Endodermal cell (in vitro differentiated cells): ENCODE data around the gene LBX2. TPM values are rescaled to one million over a fixed set of nuclear protein-coding genes. Genes with fewer than 3 reads are reported as not detected.

Experiments used
- DNase-seq: peaks from one replicate; pipeline ENCODE4 v3.0.0-alpha.2; 2017
- H3K27ac ChIP-seq: 2 replicates; pipeline ENCODE4 v1.5.1; 2013; ENCODE audit warnings: mild to moderate bottlenecking, low read depth, low read length, moderate library complexity
- H3K27me3 ChIP-seq: 2 replicates; pipeline ENCODE4 v1.6.1; 2013; ENCODE audit warnings: mild to moderate bottlenecking, low read length, moderate library complexity; ENCODE audit not compliant: insufficient read depth, control insufficient read depth, poor library complexity, severe bottlenecking
- H3K36me3 ChIP-seq: 2 replicates; pipeline ENCODE4 v1.7.0; 2013; ENCODE audit warnings: mild to moderate bottlenecking, low read length, moderate library complexity; ENCODE audit not compliant: control insufficient read depth, insufficient read depth
- H3K4me1 ChIP-seq: one replicate; pipeline ENCODE4 v1.7.0; 2013; ENCODE audit warnings: low read length; ENCODE audit not compliant: control insufficient read depth, insufficient read depth
- H3K4me3 ChIP-seq: 2 replicates; pipeline ENCODE4 v1.5.1; 2013; ENCODE audit warnings: mild to moderate bottlenecking, low read length, moderate library complexity
- H3K9ac ChIP-seq: 2 replicates; pipeline ENCODE4 v1.6.1; 2013; ENCODE audit warnings: mild to moderate bottlenecking, low read length, moderate library complexity; ENCODE audit not compliant: poor library complexity, severe bottlenecking; ENCODE audit errors: extremely low read depth
- H3K9me3 ChIP-seq: 2 replicates; pipeline ENCODE4 v1.6.1; 2013; ENCODE audit warnings: mild to moderate bottlenecking, low read length, moderate library complexity; ENCODE audit not compliant: control insufficient read depth
- H3K27ac Mint-ChIP-seq: 2 replicates; pipeline ENCODE4 v1.8.0; 2020; ENCODE audit warnings: mixed read lengths
- H3K27me3 Mint-ChIP-seq: 2 replicates; pipeline ENCODE4 v1.8.0; 2021; ENCODE audit warnings: mild to moderate bottlenecking, mixed read lengths; ENCODE audit not compliant: insufficient read depth
- H3K36me3 Mint-ChIP-seq: 2 replicates; pipeline ENCODE4 v1.8.0; 2020; ENCODE audit warnings: low read depth, mixed read lengths
- H3K4me1 Mint-ChIP-seq: 2 replicates; pipeline ENCODE4 v1.8.0; 2020; ENCODE audit warnings: mixed read lengths
- H3K4me3 Mint-ChIP-seq: 2 replicates; pipeline ENCODE4 v1.8.0; 2020; ENCODE audit warnings: mild to moderate bottlenecking, moderate library complexity, mixed read lengths
- H3K9me3 Mint-ChIP-seq: 2 replicates; pipeline ENCODE4 v1.8.0; 2020; ENCODE audit warnings: mild to moderate bottlenecking, mixed read lengths
- WGBS, 2 experiments: methylation state at CpG; one replicate each; pipeline versions ENCODE4 v1.1.5 to v1.1.7; 2013; ENCODE audit warnings: missing lambda C conversion rate in 2 of 2, mixed read lengths in 1 of 2; ENCODE audit not compliant: insufficient coverage in 1 of 2, insufficient read length in 1 of 2; 5-methylcytosine and 5-hydroxymethylcytosine counted together
- total RNA-seq, 2 donors: library from RNA; stranded (reverse); fragmentation: NEBNext Ultra II Directional in 1 of 2; extraction: Animal tissue kit (Norgen Biotek cat#: 25700) in 1 of 2; gene quantifications; 2 replicates in 1 of 2; 3 replicates in 1 of 2; pipeline ENCODE4 v1.2.1, GENCODE V29; 2021
- TF ChIP-seq, protein P1 (sequence below): fragments of 200-600 bp; sonication (generic); conservative IDR thresholded peaks from 2 replicates; pipeline ENCODE4 v1.5.0; 2021; ENCODE audit warnings: antibody characterized with exemption, mild to moderate bottlenecking

Gene LBX2
- total RNA-seq, 2 donors from 2014 or later, result 1.3 to 1.6 TPM

DNA sequence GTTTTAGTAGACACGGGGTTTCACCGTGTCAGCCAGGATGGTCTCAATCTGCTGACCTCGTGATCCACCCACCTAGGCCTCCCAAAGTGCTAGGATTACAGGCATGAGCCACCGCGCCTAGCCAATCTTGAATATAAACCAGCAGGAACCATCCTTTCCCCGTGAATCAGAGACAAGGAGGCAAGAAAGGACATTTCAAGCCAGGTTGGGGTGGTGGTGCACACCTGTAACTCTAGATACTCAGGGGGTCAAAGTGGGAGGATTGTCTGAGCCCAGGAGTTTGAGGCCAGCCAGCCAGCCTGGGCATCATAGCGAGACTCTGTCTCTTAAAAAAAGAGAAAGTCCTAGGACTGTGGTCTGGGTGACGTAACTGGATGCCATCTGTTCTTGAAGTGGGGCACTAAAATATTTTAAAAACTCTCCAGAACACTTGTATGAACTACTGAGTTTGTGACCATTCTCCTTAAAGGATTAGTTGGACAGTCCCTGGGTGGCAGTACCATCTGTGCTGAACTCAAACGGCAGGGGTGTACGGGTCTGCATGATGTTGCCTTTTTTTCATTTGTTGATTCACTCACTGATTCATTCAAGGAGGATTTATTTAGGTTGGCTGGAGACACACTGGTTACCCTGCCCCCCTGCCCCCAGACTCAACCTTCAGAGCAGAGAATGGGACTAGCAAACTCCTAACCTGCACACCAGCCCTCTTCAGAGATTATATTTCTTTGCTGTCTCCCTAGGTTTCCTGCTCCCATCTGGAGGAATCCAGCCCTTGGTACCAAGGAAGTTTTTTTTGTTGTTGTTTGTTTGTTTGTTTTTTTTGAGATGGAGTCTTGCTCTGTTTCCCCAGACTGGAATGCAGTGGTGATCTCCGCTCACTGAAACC lies 11.9 kb upstream of the LBX2 start:
- H3K27me3 ChIP-seq, result peaks cover 68% of the 10 kb centered on the region

DNA sequence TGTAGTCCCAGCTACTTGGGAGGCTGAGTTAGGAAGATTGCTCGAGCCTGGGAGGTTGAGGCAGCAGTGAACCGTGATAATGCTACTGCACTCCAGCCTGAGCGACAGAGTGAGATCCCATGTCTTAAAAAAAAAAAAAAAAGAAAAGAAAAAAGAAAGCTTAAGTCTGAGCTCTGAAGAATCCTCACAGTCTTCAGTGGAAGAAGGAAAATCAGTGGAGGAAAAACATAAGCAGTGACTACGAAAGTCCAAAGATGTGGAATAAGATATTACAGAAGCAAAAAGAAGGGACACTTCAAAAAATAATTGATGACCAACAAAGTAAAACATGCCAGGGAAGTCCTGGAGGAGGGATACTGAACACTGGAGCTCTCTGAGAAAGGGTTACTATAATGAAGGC lies 10.9 kb upstream of the LBX2 start:
- no peaks in the 10 kb centered on the region for H3K9me3 Mint-ChIP-seq
- peaks cover 64% of the 10 kb centered on the region for H3K27me3 ChIP-seq
- no peak overlapping the region for H3K9ac ChIP-seq
- no peak overlapping the region for H3K27ac ChIP-seq
- H3K36me3 ChIP-seq, result peaks cover 9% of the 10 kb centered on the region
- H3K4me1 Mint-ChIP-seq, result peaks cover 25% of the 10 kb centered on the region
- peaks cover 6% of the 10 kb centered on the region for H3K4me1 ChIP-seq
- H3K27ac Mint-ChIP-seq, result no peak overlapping the region
- H3K9me3 ChIP-seq, result no peaks in the 10 kb centered on the region
- H3K36me3 Mint-ChIP-seq, result peaks cover 12% of the 10 kb centered on the region
- H3K4me3 ChIP-seq, result no peak overlapping the region
- TF ChIP-seq, protein P1, sequence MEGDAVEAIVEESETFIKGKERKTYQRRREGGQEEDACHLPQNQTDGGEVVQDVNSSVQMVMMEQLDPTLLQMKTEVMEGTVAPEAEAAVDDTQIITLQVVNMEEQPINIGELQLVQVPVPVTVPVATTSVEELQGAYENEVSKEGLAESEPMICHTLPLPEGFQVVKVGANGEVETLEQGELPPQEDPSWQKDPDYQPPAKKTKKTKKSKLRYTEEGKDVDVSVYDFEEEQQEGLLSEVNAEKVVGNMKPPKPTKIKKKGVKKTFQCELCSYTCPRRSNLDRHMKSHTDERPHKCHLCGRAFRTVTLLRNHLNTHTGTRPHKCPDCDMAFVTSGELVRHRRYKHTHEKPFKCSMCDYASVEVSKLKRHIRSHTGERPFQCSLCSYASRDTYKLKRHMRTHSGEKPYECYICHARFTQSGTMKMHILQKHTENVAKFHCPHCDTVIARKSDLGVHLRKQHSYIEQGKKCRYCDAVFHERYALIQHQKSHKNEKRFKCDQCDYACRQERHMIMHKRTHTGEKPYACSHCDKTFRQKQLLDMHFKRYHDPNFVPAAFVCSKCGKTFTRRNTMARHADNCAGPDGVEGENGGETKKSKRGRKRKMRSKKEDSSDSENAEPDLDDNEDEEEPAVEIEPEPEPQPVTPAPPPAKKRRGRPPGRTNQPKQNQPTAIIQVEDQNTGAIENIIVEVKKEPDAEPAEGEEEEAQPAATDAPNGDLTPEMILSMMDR, result no peak
- DNase-seq, result no peak
- peaks cover 65% of the 10 kb centered on the region for H3K27me3 Mint-ChIP-seq
- 78 to 87% methylated on average over 4 of the region's 4 CpGs for WGBS, 2 experiments
- no peak overlapping the region for H3K4me3 Mint-ChIP-seq

More for the DNA sequence above, 11.9 kb upstream of the LBX2 start:
- no peak overlapping the region for H3K27ac ChIP-seq
- H3K9ac ChIP-seq, result no peak overlapping the region
- Mint-ChIP-seq H3K27ac (no peak overlapping the region), H3K27me3 (peaks cover 75% of the 10 kb centered on the region), H3K36me3 (peaks cover 5% of the 10 kb centered on the region), H3K4me1 (peaks cover 25% of the 10 kb centered on the region), H3K4me3 (no peak overlapping the region), H3K9me3 (peaks cover 2% of the 10 kb centered on the region)
- H3K4me1 ChIP-seq, result peaks cover 6% of the 10 kb centered on the region
- no peaks in the 10 kb centered on the region for H3K36me3 ChIP-seq
- H3K9me3 ChIP-seq, result peaks cover 1% of the 10 kb centered on the region
- TF ChIP-seq, protein P1, result no peak
- H3K4me3 ChIP-seq, result no peak overlapping the region
- no peak for DNase-seq
- WGBS, 2 experiments, result 70 to 78% methylated on average over 11 of the region's 11 CpGs

DNA sequence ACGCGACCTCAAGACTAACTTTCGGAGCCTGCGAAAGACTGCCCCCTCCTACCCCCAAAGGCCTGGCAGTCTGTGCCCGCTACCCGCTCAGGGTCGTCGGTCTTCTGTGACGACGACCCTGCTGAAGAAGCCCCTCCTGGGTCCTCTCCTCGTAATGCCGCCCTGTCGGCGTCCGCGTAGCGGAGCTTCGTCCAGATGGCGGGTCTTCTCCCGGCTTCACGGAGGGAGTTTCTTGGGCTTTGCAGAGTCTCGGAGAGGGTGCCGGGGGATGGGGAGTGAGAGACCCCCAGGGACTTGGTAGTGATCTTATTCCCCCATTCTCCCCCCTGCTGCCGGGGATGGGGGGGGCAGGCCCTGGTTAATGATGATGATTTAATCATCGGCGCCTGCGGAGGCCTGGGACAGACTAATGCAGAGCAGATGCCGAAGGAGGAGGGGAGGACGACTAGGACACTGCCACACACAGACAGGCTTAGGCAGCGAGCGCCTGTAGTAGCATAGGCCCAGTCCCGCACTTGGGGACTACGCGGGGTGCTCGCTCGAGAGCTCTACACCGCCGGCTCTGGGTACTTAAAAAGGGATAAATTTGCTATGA lies 8.6 kb upstream of the LBX2 start:
- peak overlapping the region; percentile 100 for H3K27ac Mint-ChIP-seq
- H3K27me3 Mint-ChIP-seq, result peaks cover 67% of the 10 kb centered on the region

More for the DNA sequence above, 8.6 kb upstream of the LBX2 start:
- Histone ChIP-seq H3K36me3 (peaks cover 11% of the 10 kb centered on the region), H3K27ac (no peak overlapping the region), H3K9ac (peak overlapping the region; percentile 80), H3K9me3 (no peaks in the 10 kb centered on the region), H3K27me3 (peaks cover 64% of the 10 kb centered on the region), H3K4me3 (peak overlapping the region; percentile 88), H3K4me1 (peaks cover 4% of the 10 kb centered on the region)
- H3K4me1 Mint-ChIP-seq, result peaks cover 27% of the 10 kb centered on the region
- H3K9me3 Mint-ChIP-seq, result no peaks in the 10 kb centered on the region
- TF ChIP-seq, protein P1, result no peak
- peak overlapping the region; percentile 96 for H3K4me3 Mint-ChIP-seq
- WGBS, 2 experiments, result 7 to 11% methylated on average over 21 to 36 of the region's 38 CpGs
- DNase-seq, result peak; percentile 83
- H3K36me3 Mint-ChIP-seq, result peaks cover 22% of the 10 kb centered on the region
